ENCODE data around the gene ANKRD10.

GRCh38 chr13:110915874-110916206 lies 971 bp upstream of the ANKRD10 start:
- no peak for TF ChIP-seq SP1 (IDR thresholded peaks at IDR 0.05)
- no peak for TF ChIP-seq ELF4 (IDR thresholded peaks at IDR 0.05)
- no peak for TF ChIP-seq ARNT (IDR thresholded peaks at IDR 0.05)
- no peak for TF ChIP-seq TARDBP (IDR thresholded peaks at IDR 0.05)
- no peak for TF ChIP-seq NFRKB (IDR thresholded peaks at IDR 0.05)
- no peak for TF ChIP-seq CTBP1 (IDR thresholded peaks at IDR 0.05; ENCODE audit: borderline replicate concordance)
- TF ChIP-seq BHLHE40 (IDR thresholded peaks at IDR 0.05; ENCODE audit: borderline replicate concordance): no peak
- TF ChIP-seq LEF1 (IDR thresholded peaks at IDR 0.05; ENCODE audit: borderline replicate concordance): no peak
- no peak for TF ChIP-seq FOXK2 (IDR thresholded peaks at IDR 0.05)
- no peak for TF ChIP-seq SUZ12 (IDR thresholded peaks at IDR 0.05)
- TF ChIP-seq FOXA1 (IDR thresholded peaks at IDR 0.05): no peak
- no peak for TF ChIP-seq PKNOX1 (IDR thresholded peaks at IDR 0.05)
- no peak for TF ChIP-seq FOXM1 (IDR thresholded peaks at IDR 0.05; ENCODE audit: borderline replicate concordance)

Data from HEK293T (cell line).